Ovary (tissue), 9 donors: ENCODE data around the gene ZNF254. TPM values are rescaled to one million over a fixed set of nuclear protein-coding genes. Genes with fewer than 3 reads are reported as not detected.
"Not testable (repeated sequence)": the region's sequence is repeated elsewhere in the genome, so short reads cannot be mapped to it uniquely, and the experiment has no call there.

ENCODE experiments used
- DNase-seq, 5 donors: peaks; one replicate each; pipeline ENCODE4 v3.0.0-alpha.2; 2019 to 2020
- H3K27ac ChIP-seq, 2 donors: fragments of 200-600 bp; one replicate each; pipeline versions ENCODE4 v1.5.1 to v1.8.0; 2019 to 2022
- H3K27me3 ChIP-seq: fragments of 200-600 bp; one replicate; pipeline ENCODE4 v1.8.0; 2022
- H3K36me3 ChIP-seq: fragments of 200-600 bp; sonication (generic); one replicate; pipeline ENCODE4 v1.5.1; 2019
- H3K4me1 ChIP-seq: one replicate; pipeline ENCODE4 v1.8.1; 2013; ENCODE audit warnings: mild to moderate bottlenecking, moderate library complexity; ENCODE audit not compliant: insufficient read depth
- H3K4me3 ChIP-seq: fragments of 200-600 bp; sonication (generic); one replicate; pipeline ENCODE4 v1.5.1; 2017
- H3K9me3 ChIP-seq, 2 donors: fragments of 200-600 bp in 1 of 2; sonication (generic) in 1 of 2; one replicate each; pipeline versions ENCODE4 v1.5.1 to v1.8.1; 2013 to 2019; ENCODE audit warnings: mild to moderate bottlenecking in 1 of 2, moderate library complexity in 1 of 2
- EP300 ChIP-seq: sonication (generic); formaldehyde crosslinking; IDR thresholded peaks from one replicate; pipeline ENCODE4 v1.6.1; 2017; ENCODE audit warnings: antibody characterized with exemption
- POLR2A ChIP-seq: fragments of 450-650 bp; IDR thresholded peaks from one replicate; pipeline ENCODE4 v1.6.1; 2017; ENCODE audit warnings: antibody characterized with exemption, mild to moderate bottlenecking, moderate library complexity
- WGBS, 3 donors: extraction: QIAGEN DNeasy Blood & Tissue Kit in 1 of 3; methylation state at CpG; one replicate each; pipeline versions ENCODE4 v1.1.5 to v1.1.7; 2013 to 2017; 5-methylcytosine and 5-hydroxymethylcytosine counted together
- intact Hi-C, 4 donors: fragments of 100-400 bp; cut with DNase I; formaldehyde crosslinking; loops; one replicate each; pipeline versions ENCODE4 v1.11.0 to v1.15.1; 2022 to 2023
- polyA plus RNA-seq, 2 donors: library from polyadenylated mRNA; stranded (reverse); fragments of 200-250 nt in 1 of 2; fragments of 350-450 nt in 1 of 2; fragmentation: Illumina TruSeq in 1 of 2; extraction: RNeasy Lipid Tissue Mini Kit (QIAGEN cat#74804) in 1 of 2; gene quantifications; one replicate each; pipeline ENCODE4 v1.2.3, GENCODE V29; 2013 to 2014
- total RNA-seq, 7 donors: library from RNA; depleted of rRNA in 2 of 7; stranded (reverse); fragments of >200 nt in 2 of 7; fragmentation: NEBNext Ultra II Directional in 3 of 7; extraction: Animal tissue kit (Norgen Biotek cat#: 25700) in 3 of 7; gene quantifications; one replicate each; pipeline versions ENCODE4 v1.1.0 to v1.2.4, GENCODE V29; 2016 to 2023
- TF ChIP-seq, protein P1 (sequence below), 3 donors: fragments of 450-650 bp in 2 of 3; fragments of 200-600 bp in 1 of 3; IDR thresholded peaks; one replicate each; pipeline versions ENCODE4 v1.5.1 to v1.8.0; 2016 to 2022; ENCODE audit warnings: antibody characterized with exemption in 3 of 3, mild to moderate bottlenecking in 1 of 3
- donor health status: DM: no; HTN: no; CAD: no; lungs with moderate emphysema.
- donor health status: DM: no; HTN: no; CAD: no.
- donor health status: Bipolar disorder and iron deficiency.
- donor health status: DM: yes; HTN: yes; CAD: no.
- donor health status: DM: no; HTN: no; CAD: no.
- donor health status: DM: yes; HTN: yes; CAD: no.

The ZNF254 gene
- total and polyA plus RNA-seq, 9 donors = 9.5 to 30.2 (median 22.3) TPM

- Histone ChIP-seq H3K9me3 (no peaks in the 10 kb centered on the region), H3K4me3 (no peak overlapping the region), H3K4me1 (no peaks in the 10 kb centered on the region), H3K27ac (no peak overlapping the region), H3K36me3 (no peaks in the 10 kb centered on the region), H3K27me3 (no peaks in the 10 kb centered on the region)
- DNase-seq = no peak
- intact Hi-C loops = no loop called here
- TF ChIP-seq EP300 (no peak), POLR2A (no peak)
- TF ChIP-seq, protein P1, sequence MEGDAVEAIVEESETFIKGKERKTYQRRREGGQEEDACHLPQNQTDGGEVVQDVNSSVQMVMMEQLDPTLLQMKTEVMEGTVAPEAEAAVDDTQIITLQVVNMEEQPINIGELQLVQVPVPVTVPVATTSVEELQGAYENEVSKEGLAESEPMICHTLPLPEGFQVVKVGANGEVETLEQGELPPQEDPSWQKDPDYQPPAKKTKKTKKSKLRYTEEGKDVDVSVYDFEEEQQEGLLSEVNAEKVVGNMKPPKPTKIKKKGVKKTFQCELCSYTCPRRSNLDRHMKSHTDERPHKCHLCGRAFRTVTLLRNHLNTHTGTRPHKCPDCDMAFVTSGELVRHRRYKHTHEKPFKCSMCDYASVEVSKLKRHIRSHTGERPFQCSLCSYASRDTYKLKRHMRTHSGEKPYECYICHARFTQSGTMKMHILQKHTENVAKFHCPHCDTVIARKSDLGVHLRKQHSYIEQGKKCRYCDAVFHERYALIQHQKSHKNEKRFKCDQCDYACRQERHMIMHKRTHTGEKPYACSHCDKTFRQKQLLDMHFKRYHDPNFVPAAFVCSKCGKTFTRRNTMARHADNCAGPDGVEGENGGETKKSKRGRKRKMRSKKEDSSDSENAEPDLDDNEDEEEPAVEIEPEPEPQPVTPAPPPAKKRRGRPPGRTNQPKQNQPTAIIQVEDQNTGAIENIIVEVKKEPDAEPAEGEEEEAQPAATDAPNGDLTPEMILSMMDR (IDR thresholded peaks at IDR 0.05) = no peak
Measured at GRCh38 chr19:24073807-24074206, 13.2 kb upstream of the ZNF254 start.

GRCh38 chr19:24074720-24075454, 12.1 kb upstream of the ZNF254 start:
- Histone ChIP-seq H3K4me1 (no peaks in the 10 kb centered on the region), H3K9me3 (no peaks in the 10 kb centered on the region), H3K27me3 (no peaks in the 10 kb centered on the region), H3K4me3 (no peak overlapping the region), H3K27ac (no peak overlapping the region), H3K36me3 (no peaks in the 10 kb centered on the region)
- no peak for DNase-seq
- intact Hi-C loops = no loop called here
- TF ChIP-seq, protein P1 (IDR thresholded peaks at IDR 0.05) = no peak
- TF ChIP-seq EP300 = no peak
- no peak for TF ChIP-seq POLR2A
- 93 to 100% (median 94%) methylated on average over 1 of the region's 1 CpG for WGBS, 3 donors

DNA sequence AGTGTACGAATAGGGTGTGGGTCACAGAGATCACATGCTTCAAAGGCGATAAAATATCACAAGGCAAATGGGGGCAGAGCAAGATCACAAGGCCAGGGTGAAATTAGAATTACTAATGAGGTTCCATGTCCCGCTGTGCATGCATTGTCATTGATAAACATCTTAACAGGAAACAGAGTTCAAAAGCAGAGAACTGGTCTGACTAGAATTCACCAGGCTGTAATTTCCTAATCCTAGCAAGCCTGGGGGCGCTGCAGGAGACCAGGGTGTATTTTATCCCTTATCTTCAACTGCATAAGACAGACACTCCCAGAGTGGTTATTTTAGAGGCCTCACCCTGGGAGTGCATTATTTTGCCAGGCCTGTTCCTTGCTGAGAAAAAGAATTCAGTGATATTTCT, 11.5 kb upstream of the ZNF254 start:
- 89 to 91% (median 91%) methylated on average over 4 of the region's 4 CpGs for WGBS, 3 donors

GRCh38 chr19:24078680-24079079, 8.3 kb upstream of the ZNF254 start:
- intact Hi-C loops = no loop called here
- H3K27ac ChIP-seq = no peak overlapping the region
- no peak for DNase-seq
- TF ChIP-seq EP300 = no peak
- no peak for TF ChIP-seq POLR2A
- TF ChIP-seq, protein P1 (IDR thresholded peaks at IDR 0.05) = no peak
- H3K4me1 ChIP-seq = no peaks in the 10 kb centered on the region
- H3K9me3 ChIP-seq = no peaks in the 10 kb centered on the region
- WGBS, 3 donors = 87 to 90% (median 88%) methylated on average over 4 of the region's 4 CpGs
- no peaks in the 10 kb centered on the region for H3K36me3 ChIP-seq
- H3K27me3 ChIP-seq = no peaks in the 10 kb centered on the region
- no peak overlapping the region for H3K4me3 ChIP-seq

More for the DNA sequence above, 11.5 kb upstream of the ZNF254 start:
- DNase-seq, H3K27ac ChIP-seq, H3K27me3 ChIP-seq, H3K9me3 ChIP-seq, intact Hi-C loops, H3K4me1 ChIP-seq, H3K36me3 ChIP-seq, H3K4me3 ChIP-seq: not testable (repeated sequence)

- Histone ChIP-seq H3K27ac (no peak overlapping the region), H3K27me3 (no peaks in the 10 kb centered on the region), H3K4me3 (no peak overlapping the region), H3K9me3 (no peaks in the 10 kb centered on the region), H3K36me3 (no peaks in the 10 kb centered on the region), H3K4me1 (no peaks in the 10 kb centered on the region)
- TF ChIP-seq, protein P1 (IDR thresholded peaks at IDR 0.05) = no peak
- TF ChIP-seq POLR2A (no peak), EP300 (no peak)
- intact Hi-C loops = no loop called here
- WGBS, 3 donors = 57 to 67% (median 63%) methylated on average over 4 of the region's 4 CpGs
- DNase-seq = no peak
Measured at GRCh38 chr19:24081056-24081455, 5.9 kb upstream of the ZNF254 start.
